Superior temporal gyrus (tissue), 1 donor: ENCODE data around the gene KRTAP10-9.
"Not testable (repeated sequence)": the region's sequence is repeated elsewhere in the genome, so short reads cannot be mapped to it uniquely, and the experiment has no call there.

Source experiments
- DNase-seq: peaks from one replicate; pipeline ENCODE4 v3.0.0-alpha.2; 2016; ENCODE audit errors: extremely low spot score

KRTAP10-9 gene

DNA sequence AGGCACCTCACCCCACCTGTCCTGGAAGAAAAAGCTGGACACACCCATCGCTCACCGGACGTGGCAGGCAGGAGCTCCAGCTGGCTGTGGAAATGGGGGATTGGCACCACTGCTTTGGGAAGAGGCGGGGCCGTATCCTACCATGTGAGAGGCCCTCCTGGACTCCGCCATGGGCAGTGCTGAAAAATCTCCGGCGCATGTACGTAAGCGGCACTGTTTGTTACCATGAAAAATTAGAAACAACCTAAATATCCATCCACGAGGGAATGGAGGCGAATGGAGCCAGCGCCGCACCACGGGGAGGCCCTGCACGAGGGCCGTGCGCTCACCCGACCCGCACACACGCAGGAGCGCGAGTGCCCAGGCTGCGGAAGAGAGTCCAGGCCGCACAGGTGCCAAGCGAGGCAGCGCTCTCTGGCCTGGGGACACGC is 11.9 kb upstream of the KRTAP10-9 start:
- DNase-seq, result no peak

GRCh38 chr21:44615466-44615865 is 11.4 kb upstream of the KRTAP10-9 start:
- no peak for DNase-seq

- no peak for DNase-seq
Measured at GRCh38 chr21:44615911-44616590, 10.8 kb upstream of the KRTAP10-9 start.

GRCh38 chr21:44616591-44616926 is 10.3 kb upstream of the KRTAP10-9 start:
- no peak for DNase-seq

- no peak for DNase-seq
Measured at GRCh38 chr21:44617071-44617501, 9.8 kb upstream of the KRTAP10-9 start.

DNA sequence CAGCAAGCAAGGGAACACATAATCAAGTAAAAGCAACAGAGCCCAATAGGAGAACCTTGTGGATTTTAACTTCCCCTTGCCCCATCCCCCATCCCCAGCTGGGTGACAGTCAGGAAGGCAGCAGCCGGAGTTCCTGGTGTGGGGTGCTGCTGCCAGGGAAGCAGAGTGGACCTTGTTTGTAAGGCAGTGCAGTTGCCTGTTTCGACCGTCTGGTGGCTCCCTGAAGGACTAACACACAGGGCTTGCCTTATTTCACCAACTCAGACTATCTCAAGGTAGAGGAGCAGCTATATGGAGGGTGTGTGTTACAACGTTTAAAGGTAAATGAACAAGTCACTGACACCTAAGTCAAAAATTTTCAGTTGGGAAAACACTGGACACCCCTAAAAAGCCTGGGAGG is 8.4 kb upstream of the KRTAP10-9 start:
- no peak for DNase-seq

DNA sequence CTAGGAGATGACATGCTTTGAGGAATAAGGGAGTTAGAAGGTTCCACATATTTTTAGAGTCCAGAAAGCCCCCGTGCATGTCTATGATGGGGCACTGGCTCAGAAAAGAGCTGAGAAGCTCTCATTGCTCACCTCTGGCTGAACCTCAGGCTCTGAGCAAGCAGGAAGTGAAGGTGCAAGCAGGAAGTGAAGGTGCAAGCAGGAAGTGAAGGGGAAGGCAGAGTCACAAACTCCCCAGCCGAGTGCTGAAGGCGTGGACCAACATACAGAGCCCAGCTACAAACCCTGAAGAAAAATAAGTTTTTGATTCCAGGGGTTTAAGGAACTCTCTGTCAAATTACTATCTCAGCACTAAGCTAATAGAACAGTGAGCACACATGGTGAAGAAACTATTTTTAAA is 8.0 kb upstream of the KRTAP10-9 start:
- no peak for DNase-seq

- no peak for DNase-seq
Measured at GRCh38 chr21:44619886-44620285, 7.0 kb upstream of the KRTAP10-9 start.

DNA sequence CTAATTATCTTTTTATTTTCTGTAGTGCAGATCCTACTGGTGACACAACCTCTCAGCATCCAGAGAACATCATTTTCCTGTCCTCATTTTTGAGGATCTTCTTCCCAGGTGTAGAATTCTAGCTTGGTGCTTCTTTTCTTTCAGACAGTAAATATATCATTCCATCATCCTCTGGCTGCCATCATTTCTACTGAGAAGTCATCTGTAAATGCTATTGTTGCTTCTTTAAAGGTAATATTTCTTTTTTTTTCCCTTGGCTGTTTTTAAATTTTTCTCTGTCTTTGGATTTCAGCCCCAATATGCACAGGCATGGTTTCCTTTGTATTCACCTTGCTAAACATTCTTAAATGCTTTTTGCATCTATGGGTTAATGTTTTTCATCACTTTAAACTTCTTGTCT is 3.3 kb upstream of the KRTAP10-9 start:
- no peak for DNase-seq

DNA sequence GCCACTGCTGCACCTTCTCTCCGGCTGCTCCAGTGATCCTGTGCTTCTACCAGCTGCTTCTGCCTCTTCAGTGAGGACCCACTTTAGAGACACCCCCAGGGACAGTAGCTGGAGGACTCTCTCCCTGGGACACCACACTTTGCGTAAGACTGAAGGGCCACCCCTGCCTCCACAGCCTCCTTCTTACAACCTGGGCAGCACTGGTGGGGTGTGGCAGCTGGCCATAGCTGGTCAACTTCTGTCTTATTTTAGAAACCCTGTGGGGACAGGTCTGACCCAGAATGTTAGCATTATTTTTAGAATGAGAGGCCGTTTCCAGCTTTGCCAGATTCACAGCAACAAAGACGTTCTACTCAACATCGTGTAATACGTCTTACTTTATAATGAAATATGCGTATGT is 1.1 kb upstream of the KRTAP10-9 start:
- DNase-seq, result no peak

- no peak for DNase-seq
Measured at GRCh38 chr21:44626262-44626661, 631 bp upstream of the KRTAP10-9 start.

- DNase-seq, result not testable (repeated sequence)
Measured at GRCh38 chr21:44627181-44627822, 409 bp downstream of the KRTAP10-9 start.

- not testable (repeated sequence) for DNase-seq
Measured at GRCh38 chr21:44627831-44628233, 939 bp downstream of the KRTAP10-9 start.

DNA sequence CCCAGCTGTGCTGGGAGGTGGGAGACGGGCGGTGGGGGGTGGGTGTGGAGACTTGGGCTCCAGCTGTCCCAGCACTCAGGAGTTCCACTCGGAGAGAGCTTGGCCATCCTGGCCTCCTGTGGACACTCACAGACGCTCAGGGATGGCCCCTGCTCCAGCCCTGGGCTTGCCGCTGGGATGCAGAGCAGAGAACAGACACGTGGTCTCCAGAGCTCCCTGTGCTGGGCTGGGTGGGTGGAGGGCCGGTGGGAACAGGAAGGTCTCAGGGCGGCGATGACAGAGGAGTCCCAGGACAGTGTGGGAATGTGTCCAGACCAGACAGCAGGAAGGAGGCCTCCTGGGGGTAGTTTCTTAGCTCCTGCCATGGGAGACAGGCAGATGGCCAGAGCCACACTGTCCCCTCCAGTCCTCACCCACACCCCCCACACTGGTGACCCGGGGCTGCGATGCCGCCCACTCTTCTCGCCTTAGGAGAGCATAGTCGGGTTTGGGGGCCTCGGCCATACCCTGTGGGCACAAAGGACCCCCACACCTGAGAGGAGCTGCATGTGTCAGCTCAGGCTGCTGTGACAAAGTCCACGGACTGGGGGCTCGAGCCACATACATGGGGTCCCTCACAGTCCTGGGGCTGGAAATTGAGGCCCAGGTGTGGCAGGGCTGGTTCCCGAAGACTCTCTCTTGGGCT is 2.0 kb downstream of the KRTAP10-9 start:
- DNase-seq, result no peak

- DNase-seq, result no peak
Measured at GRCh38 chr21:44630440-44630839, 3.5 kb downstream of the KRTAP10-9 start.

GRCh38 chr21:44632067-44632466 is 5.2 kb downstream of the KRTAP10-9 start:
- DNase-seq, result no peak

GRCh38 chr21:44636209-44637017 is 9.5 kb downstream of the KRTAP10-9 start:
- DNase-seq, result no peak

GRCh38 chr21:44637018-44637850 is 10.3 kb downstream of the KRTAP10-9 start, which contains the start of gene KRTAP10-10:
Gene KRTAP10-10 (plus strand): TSS chr21:44637356. CDS start chr21:44637418, 62 bp downstream.
- DNase-seq, result no peak

- not testable (repeated sequence) for DNase-seq
Measured at GRCh38 chr21:44637851-44638348, 11.0 kb downstream of the KRTAP10-9 start.

DNA sequence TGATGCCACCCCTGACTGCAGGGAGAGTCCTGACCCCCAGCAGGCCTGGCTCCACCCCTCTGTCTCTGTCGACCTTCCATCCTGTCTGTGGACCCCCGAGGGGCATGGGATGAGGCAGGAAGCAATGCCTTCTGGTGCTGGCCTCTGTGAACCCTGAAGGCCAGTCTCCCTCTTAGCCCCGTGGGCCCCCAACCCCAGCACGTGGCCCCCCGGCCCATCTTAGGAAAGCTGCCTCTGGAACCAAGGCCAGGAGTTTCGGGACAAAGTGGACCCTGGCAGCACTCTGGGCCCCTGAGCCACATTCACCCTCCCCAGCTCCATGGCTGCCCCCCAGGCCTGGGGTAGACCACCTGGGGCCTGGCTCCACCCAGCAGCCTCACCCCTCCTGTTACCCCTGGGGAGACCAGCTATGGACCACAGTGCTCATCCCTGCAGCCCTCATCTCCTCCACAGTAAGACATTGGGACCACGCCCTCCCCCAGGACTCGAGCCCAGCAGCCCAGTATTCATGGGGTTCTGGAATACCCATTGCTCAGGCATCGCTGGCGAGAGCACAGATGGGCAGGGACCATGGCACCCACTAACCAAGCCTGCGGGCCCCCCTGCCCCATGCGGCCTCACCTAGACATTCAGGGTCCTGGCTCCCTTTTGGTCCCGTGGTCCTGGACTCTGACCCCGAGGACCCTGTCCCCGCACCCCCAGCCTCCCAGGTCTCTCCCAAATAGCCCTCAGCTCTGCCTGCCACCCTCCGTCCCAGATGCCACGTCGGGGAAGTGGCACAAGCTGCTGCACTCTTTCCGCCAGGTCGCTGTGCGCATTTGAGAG is 11.8 kb downstream of the KRTAP10-9 start:
- DNase-seq, result not testable (repeated sequence)
